Gastroesophageal sphincter (tissue), 3 donors: Measurements from ENCODE around the gene ATG2A.

Source experiments
- POLR2A ChIP-seq, 2 donors: fragments of 450-650 bp; IDR thresholded peaks; one replicate each; pipeline ENCODE4 v1.6.1; 2017; ENCODE audit warnings: antibody characterized with exemption in 2 of 2, mild to moderate bottlenecking in 2 of 2, moderate library complexity in 1 of 2
- POLR2AphosphoS5 ChIP-seq: sonication (generic); formaldehyde crosslinking; IDR thresholded peaks from one replicate; pipeline ENCODE4 v1.6.1; 2017; ENCODE audit warnings: antibody characterized with exemption
- TF ChIP-seq, protein P1 (sequence below), 4 experiments: fragments of 200-600 bp in 2 of 4; fragments of 450-650 bp in 2 of 4; sonication (generic) in 1 of 4; IDR thresholded peaks; one replicate each; pipeline ENCODE4 v1.5.1; 2017 to 2019; ENCODE audit warnings: antibody characterized with exemption in 4 of 4, mild to moderate bottlenecking in 2 of 4, moderate library complexity in 2 of 4

DNA sequence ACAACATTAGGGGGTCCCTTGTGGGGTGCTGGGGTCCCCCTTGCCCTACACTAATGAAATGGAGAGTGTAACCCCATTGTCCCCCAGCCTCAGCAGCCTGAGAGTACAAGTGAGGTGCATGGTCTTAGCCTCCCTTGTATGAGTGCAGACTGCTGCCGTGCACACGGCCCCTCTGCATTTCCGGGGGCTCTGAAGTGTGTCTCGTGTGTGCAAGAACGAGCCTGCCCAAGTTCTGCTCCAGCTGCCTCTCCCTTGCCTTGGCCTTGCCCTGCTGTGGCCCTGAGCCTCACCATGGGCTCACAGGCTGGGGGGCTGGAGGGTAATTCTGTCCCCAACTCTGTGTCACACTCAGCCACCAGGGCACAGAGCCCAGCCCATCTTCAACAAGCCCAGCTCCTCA is 33.4 kb downstream of the ATG2A start:
- TF ChIP-seq, protein P1, sequence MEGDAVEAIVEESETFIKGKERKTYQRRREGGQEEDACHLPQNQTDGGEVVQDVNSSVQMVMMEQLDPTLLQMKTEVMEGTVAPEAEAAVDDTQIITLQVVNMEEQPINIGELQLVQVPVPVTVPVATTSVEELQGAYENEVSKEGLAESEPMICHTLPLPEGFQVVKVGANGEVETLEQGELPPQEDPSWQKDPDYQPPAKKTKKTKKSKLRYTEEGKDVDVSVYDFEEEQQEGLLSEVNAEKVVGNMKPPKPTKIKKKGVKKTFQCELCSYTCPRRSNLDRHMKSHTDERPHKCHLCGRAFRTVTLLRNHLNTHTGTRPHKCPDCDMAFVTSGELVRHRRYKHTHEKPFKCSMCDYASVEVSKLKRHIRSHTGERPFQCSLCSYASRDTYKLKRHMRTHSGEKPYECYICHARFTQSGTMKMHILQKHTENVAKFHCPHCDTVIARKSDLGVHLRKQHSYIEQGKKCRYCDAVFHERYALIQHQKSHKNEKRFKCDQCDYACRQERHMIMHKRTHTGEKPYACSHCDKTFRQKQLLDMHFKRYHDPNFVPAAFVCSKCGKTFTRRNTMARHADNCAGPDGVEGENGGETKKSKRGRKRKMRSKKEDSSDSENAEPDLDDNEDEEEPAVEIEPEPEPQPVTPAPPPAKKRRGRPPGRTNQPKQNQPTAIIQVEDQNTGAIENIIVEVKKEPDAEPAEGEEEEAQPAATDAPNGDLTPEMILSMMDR (IDR thresholded peaks at IDR 0.05) = no peak
- TF ChIP-seq POLR2AphosphoS5 = no peak
- TF ChIP-seq POLR2A (IDR thresholded peaks at IDR 0.05) = no peak
